Measurements from ENCODE around the gene IMPDH2.

IMPDH2 gene

DNA sequence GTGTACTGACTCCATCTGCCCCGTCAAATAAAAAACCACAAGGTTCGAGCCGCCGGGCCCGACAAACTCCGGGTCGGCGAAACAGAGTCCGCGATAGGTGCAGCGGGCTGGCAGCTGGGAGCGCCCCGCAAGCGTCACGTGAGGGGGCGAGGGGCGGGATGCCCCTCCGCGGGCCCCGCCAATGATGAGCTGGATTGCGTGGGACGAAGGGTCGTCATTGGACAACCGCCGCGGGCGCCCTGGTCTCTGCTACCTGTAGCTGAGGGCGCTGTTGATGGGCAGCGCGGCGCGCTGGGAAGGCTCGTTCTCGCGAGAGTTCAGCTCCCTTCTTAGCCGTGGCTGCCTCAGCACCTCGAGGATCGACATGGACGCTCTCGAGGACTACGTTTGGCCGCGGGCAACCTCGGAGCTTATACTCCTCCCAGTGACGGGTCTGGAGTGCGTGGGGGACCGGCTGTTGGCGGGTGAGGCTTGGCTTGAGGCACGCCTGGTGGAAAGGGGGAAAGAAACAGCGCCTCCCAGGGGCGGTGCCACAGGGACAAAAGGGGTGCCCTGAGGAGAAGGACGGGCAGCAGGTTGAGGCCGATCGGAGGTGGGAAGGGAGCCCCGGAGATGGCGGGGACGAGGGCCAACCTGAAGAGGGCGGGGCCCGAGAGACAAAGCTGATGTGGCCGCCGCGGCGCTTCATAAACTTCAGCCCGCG, 22.0 kb downstream of the IMPDH2 start, which contains the start of gene WDR6:
TSS of gene WDR6 (plus strand) at position 324 of the 703 bp plus-strand sequence. CDS start at position 365, 41 bp downstream.
- DNase-seq (ENCODE audit: extremely low read depth in 1 of 2, low read depth in 1 of 2) = peak; percentile 89 to 92

- no peak for DNase-seq (ENCODE audit: extremely low read depth in 1 of 2, low read depth in 1 of 2)
These were observed 22.7 kb downstream of the IMPDH2 start for GRCh38 chr3:49006408-49007067.

DNA sequence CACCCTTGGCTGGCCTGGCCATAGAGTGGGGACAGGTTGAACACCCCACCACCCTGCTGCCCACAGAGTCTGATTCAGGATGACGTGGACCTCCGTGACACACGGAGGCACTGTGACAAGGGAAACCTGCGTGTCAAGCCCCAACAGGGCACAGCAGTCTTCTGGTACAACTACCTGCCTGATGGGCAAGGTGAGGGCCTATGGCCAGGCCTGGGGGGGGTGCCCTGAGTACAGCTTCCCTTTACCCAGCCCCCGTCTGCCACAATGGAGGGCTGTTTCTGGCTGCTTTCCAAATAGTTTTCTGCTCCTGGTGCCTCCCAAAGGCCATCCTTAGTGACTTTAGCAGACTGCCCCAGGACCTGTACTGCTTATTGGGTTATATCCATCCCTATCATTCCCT, 23.2 kb downstream of the IMPDH2 start:
- no peak for DNase-seq (ENCODE audit: extremely low read depth in 1 of 2, low read depth in 1 of 2)

- DNase-seq (ENCODE audit: extremely low read depth in 1 of 2, low read depth in 1 of 2) = no peak
These were observed 23.9 kb downstream of the IMPDH2 start for GRCh38 chr3:49005303-49005680.

GRCh38 chr3:49004352-49005302, 24.6 kb downstream of the IMPDH2 start:
- no peak for DNase-seq (ENCODE audit: extremely low read depth in 1 of 2, low read depth in 1 of 2)

GRCh38 chr3:49001155-49001554, 28.0 kb downstream of the IMPDH2 start:
- DNase-seq (ENCODE audit: extremely low read depth in 1 of 2, low read depth in 1 of 2) = no peak

GRCh38 chr3:48999085-48999858, 29.9 kb downstream of the IMPDH2 start:
- no peak for DNase-seq (ENCODE audit: extremely low read depth in 1 of 2, low read depth in 1 of 2)

DNA sequence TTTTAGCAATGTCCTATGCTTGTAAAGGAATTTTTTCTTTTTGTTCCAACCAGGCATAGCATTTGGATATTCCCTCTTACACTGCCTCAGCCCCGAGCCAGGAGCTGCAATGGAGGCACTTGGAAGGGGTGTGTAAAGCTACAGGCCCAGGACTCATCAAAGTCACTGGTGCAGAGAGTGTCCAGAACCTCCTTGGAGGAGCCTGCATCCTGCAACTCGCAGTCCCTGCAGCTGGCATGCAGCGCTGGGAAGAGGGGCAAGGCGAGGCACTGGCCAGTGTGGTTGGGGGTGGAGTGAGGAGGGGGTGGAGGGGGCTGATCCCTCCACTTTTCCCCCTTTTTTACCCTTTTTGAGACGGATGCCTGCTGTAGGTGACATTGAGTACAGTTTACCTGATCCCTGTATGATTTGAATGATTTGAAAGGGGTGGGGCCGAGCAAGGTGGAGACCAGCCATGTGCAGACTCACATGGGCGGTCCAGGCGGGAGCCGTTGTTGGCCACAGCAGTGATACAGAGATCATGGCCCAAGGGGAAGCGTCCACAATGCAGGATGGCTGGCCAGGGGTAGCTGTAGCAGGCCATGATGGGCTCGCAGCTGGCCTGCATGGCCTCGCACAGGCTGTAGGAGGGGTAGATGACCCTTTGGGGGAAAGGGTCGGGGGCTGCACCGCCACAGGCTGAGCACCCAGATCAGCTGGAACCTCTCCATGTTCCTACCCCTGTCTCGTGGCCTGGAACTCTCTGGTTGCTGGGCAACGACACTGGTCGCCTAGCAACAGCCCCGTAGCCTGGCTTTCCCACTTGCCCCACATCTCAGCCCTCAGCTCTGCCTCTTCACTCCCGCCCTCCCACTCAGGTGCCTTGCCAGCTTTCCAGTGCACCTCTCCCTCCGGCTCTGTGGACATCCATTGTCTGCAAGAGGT, 31.2 kb downstream of the IMPDH2 start:
- no peak for DNase-seq (ENCODE audit: extremely low read depth in 1 of 2, low read depth in 1 of 2)

DNA sequence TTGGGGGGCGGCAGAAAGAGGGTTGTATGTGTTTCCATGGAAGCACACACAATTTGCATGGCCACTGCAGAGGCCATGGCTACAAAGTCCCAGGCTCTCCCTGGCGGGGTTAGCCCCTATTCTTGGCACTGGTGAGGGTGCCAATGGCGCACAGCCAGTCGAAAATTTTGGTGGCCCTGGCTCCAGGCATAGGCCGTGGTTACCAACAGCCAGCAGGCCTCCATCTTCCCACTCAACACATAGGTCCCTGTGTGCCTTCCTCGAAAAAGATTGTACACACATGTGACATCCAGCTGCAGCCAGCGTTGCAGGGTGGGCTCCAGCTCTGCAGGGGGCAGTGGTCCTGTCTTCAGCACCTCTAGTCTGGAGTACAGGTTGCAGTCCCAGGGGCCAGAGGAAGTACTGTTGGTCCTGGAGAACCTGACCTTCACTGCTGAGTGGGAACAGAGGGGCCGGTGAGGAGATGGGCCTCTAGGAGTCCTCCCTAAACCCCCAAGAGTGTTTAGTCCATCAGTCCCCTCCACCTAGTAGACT, 32.0 kb downstream of the IMPDH2 start:
- DNase-seq (ENCODE audit: extremely low read depth in 1 of 2, low read depth in 1 of 2) = no peak

DNA sequence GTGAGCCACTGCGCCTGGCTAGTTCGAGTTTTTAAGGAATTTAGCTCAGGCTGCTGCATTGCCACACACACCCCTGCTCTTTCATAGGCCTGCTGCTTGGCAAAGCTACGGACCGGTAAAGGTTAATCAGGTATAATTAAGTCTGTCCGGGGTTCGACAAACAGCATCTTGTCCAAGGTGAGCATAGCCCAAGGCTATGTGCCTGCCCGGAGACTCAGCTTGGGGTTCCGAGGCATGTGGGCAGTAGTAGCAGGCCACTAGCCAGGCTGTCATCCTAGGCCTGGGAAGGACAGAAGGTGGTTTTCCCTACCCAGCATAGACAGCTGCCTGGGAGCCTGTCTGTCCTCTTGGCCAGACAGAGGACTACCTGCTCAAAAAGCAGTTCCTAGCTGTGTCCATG, 32.6 kb downstream of the IMPDH2 start:
- DNase-seq (ENCODE audit: extremely low read depth in 1 of 2, low read depth in 1 of 2) = no peak

DNA sequence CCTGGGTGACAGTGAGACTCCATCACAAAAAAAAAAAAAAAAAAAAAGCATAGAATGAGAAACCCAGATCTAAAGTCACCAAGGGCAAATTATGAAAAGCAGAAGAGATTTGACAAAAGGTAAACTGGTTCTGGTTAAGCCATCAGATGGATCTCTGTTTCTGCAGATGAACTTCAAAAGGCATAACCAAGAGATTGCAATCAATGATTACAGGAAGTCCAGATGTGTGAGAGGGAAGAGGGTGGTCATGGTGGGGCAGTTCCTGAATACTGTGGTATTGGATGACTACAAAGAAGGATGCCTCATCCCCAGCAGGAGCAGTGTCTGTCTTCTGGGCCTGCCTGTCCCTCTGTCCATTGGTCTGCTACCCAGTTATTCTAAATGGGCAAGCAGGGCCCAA, 35.4 kb downstream of the IMPDH2 start:
- DNase-seq (ENCODE audit: extremely low read depth in 1 of 2, low read depth in 1 of 2) = no peak

DNA sequence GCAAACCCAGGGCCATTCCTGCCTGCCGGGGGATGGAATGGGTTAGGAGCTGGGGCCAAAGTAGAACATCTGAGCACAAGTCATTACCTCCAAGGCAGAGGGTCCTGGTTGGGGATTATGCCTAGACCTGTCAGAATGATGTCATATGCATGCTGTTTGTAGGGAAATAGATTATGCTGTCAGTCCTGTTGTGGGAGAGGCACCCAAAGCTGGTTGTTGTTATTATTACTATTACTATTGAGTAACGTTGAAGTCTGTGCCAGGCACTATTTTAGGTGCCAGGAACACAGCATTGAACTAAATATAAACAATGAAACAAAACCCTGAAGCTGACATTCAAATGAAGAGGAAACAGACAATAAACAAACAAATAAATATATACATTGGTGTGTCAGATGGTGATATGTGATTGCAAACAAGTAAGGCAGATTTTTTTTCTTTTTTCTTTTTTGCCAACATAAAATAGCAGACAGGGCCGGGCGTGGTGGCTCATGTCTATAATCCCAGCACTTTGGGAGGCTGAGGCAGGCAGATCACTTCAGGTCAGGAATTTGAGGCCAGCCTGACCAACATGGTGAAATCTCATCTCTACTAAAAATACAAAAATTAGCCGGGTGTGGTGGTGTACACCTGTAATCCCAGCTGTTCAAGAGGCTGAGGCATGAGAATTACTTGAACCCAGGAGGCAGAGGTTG, 37.2 kb downstream of the IMPDH2 start:
- no peak for DNase-seq (ENCODE audit: extremely low read depth in 1 of 2, low read depth in 1 of 2)

DNA sequence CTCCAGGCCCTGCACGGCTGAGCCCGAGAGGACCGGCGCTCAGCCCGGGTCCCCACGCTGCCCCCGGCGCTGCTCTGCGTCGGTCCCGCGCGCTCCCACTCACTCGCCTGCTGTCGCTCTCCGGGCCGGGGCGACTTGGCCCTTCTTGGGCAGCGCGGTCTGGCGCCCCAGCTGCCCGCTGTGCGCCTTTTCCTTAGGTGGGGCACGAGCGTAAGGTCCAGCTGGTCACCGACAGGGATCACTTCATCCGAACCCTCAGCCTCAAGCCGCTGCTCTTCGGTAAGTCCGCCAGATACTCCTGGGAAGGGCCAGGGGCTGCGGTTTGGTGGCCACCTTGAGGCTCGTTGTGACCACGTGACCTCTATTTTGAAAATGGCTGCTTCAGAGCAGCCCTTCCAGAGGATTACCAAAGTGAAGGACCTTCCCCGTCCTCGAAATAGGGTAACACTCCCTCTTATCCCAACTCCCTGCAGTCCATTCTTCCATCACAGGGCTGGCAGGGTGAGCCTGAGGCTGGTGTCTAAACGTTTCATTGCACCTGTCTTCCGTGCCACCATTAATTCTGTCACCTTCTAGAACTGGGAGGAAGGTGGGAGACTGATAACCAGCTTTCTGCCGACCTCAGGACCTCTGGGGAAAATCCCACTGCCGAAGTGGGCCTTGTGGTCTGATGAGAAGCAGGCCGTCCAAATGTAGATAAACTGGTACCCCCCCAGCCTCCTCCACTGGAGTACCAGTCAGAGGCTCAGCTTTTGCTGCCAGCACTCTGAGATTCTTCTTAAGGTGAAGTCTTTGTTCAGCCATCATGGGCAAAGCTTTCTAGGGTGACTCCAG, 38.3 kb downstream of the IMPDH2 start:
- DNase-seq (ENCODE audit: extremely low read depth in 1 of 2, low read depth in 1 of 2) = no peak

DNA sequence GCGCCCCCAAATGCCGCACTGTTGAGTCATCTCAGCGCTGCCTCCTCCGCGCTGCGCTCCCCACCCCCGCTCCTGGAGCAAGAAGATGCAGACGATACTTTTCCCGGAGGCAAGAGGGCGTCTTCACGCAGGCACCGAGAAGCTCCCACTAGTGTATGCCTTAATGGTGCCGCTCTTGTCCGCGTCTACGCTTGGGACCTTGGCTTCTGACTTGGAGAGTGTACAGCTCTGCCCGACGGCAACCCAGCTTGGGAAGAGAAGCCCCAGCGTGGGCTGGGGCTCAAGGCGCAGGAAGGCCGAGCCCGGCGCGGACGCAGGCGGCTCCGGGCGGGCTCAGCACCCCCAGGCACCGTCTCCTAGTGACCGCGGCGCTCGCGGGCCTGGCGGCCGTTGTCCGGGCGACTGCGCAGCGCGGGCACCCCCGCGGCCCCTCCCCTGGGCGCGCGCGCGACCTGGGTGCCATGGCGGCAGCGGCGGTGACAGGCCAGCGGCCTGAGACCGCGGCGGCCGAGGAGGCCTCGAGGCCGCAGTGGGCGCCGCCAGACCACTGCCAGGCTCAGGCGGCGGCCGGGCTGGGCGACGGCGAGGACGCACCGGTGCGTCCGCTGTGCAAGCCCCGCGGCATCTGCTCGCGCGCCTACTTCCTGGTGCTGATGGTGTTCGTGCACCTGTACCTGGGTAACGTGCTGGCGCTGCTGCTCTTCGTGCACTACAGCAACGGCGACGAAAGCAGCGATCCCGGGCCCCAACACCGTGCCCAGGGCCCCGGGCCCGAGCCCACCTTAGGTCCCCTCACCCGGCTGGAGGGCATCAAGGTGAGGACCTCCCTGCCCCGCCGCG, 39.2 kb downstream of the IMPDH2 start, which contains the start of gene P4HTM:
TSS of gene P4HTM (plus strand) at position 446 of the 840 bp plus-strand sequence. CDS start at position 462, 16 bp downstream.
- DNase-seq (ENCODE audit: extremely low read depth in 1 of 2, low read depth in 1 of 2) = peak; percentile 67 to 77

- DNase-seq (ENCODE audit: extremely low read depth in 1 of 2, low read depth in 1 of 2) = no peak
These were observed 39.9 kb downstream of the IMPDH2 start for GRCh38 chr3:48989126-48989795.

DNA sequence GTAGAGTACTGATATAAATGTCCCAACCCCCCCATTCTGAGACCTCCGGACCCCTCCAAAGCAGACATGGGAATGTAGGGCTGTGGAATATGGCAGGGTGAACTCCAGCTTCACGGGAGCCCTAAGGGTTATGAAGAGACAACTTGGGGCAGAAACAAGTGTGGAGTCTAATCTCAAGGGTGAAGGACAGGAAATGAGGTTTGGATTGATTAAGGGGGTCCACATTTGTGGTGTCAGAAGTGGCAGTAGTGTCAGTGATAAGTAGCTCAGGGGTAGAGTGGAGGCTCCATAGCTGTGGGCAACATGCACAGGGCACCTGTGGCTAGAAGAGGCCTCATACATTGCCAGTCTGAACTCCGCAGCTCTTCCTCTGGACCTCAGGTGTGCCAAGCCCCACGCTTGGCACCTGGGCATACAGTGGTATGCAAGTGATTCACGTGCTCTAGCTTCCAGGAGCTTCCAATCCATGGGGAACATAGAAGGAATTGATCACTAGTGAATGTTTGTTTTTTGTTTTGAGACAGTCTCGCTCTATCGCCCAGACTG, 43.3 kb downstream of the IMPDH2 start:
- DNase-seq (ENCODE audit: extremely low read depth in 1 of 2, low read depth in 1 of 2) = no peak
